HG03159 (cell line): ENCODE measurements around the gene PEAK1.

Source experiments
- ATAC-seq: cut with Tn5 transposase; IDR thresholded peaks from one replicate; pipeline ENCODE4 v1.9.1; 2021; ENCODE audit warnings: mild to moderate bottlenecking, moderate library complexity; ENCODE audit not compliant: unreplicated experiment

PEAK1 gene

DNA sequence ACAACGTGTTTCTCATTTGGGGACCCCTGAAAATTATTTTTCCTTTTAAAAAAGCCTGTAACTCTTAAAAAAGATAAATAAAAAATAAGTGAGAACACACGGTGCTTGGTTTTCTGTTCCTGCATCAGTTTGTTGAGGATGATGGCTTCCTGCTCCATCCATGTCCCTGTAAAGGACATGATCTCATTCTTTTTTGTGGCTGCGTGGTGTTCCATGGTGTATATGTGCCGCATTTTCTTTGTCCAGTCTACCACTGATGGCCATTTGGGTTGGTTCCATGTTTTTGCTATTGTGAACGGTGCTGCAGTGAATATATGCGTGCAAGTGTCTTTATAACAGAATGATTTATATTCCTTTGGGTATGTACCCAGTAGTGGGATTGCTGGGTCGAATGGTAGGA is 351.3 kb downstream of the PEAK1 start:
- no peak for ATAC-seq

DNA sequence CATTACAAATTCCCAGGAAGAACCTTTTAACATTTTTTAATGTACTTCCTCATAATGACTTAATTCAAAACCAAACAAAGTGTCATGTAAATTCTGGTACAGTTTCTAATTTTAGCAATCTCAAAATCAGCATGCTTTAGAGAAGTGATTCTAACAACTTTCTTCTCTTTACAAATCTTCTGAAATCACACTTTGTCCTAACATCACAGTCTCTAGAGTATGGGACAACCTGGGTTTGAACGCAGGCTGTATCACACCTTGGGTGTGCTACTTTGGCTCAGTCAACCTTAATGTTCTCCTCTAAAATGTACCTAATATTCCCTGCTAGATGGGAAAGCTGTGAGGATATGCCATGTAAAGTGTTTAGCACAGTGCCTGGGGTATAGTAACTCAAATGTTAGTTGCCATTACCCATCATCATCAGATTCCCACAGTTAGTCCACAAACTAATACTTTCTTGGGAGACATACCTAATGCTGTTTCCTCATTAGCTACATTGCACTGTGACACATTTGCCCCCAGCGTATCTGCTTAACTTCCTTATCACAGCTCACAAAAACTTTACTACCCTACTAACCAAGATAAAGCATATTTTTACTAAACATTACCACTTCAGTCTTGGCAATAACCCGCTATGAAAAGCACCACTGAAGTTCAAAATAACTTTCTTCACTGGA is 352.1 kb downstream of the PEAK1 start:
- ATAC-seq, result no peak

DNA sequence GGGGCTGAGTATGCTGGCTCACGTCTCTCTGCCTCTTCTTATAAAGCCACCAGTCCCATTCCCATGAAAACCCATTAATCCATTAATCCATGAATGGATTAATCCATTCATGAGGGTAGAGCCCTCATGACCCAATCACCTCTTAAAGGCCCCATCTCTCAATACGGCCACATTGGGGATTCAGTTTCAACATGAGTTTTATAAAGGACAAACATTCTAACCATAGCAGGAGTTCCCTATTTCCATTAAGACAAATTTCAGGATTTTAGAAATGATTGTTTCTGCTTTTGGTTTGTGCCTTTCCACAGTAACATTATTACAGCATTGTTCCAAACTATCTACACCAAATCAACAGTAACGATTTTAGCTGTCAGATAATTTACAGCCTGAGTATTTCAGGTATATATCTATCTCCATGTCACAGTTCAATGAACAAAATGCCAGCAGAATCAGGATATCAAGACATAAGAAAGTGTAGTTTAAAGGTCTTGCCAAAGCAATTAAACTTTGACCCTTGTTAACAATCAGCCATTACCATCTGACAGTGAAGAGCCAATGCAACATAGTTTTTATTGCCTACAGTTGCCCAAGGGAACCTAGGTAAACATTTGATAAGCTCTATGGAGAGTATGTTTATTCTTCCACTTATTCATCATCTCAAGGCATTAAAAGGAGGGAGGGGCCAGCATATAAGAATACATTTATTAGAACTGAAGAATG is 352.8 kb downstream of the PEAK1 start:
- no peak for ATAC-seq

DNA sequence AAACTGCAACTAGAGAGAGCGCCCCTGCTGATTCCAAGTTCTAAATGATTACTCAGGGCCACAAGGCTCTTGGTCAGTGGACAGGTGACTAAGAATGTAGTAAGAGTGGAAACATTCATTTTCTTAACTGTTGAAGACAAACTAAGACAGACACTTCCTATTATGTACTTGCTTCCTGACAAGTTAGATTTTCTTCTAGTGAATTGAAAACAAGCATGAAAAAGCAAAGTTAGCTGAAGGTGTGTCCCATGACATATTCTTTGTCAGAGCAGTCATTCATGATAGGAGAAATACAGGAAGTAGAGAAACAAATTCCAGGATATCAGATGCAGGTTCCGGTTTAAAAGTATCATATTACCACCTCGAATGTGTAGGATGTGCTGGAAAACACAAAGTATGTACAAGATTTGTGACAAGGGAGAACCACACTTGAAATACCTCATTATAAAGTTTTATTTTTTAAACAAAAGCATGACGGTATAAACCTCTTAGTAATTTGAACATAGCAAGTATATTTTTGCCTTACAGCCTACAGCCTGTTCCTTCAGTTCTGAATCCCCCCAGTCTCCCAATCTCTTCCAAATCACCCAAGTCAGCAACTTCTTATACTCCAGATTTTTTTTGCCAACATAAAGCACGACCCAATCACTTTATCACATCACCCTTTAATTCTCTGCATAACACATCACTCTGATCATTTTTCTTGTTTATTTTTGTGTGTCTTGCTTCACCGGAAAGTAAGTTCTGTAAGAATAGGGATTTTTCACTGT is 355.2 kb downstream of the PEAK1 start:
- no peak for ATAC-seq

DNA sequence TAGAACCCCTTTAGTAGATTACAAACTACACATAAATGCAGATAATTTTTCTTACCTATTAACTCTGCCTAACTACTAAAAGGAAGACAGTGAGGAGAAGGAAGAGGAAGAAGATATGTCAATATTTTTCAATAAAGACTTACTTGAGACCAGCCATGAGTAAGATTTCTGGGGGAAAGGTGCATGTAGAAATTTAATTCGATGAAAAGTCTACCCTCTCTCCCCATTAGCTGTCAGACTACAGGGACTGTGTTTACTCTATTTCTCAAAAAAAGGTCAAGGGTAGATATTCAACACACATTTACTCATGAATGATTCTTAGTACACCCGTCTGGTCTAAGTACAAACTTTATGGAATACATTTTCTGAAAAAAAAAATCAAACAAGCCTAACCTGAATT is 355.8 kb downstream of the PEAK1 start:
- no peak for ATAC-seq

DNA sequence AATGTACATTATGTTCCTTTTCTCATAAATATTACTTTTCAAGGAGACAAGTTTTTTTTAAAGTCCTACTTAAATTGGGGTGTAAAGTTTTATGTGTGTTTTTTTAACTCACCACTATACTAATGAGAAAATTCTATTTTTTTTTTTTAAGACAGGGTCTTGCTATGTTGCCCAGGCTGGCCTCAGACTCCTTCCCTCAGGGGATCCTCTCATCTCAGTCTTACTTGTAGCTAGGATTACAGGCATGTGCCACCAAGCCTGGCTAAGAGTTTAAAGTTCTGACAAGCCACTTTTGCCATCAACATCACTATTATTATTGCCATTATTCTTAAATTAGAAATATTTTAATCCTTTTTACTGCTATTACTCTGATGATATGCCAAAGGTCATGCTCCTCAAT is 356.7 kb downstream of the PEAK1 start:
- ATAC-seq, result no peak

DNA sequence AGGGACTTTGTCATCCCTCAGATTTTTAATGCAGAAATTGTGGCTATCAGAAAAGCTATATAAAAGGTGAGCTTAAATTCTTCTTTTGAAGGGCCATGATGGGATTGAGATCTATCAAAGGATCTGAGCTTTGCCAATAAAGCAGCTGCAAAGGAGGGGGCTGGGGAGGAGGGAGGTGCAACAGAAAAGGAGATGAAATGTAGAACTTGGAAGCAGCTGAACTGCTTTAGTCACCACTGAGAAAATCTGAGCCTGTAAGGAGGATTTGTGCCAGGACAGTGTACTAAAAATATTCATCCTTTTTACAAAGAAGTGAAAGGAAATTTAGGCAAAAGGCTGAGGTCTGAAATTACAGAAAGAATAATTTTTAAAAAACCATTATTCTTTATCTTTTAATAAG is 359.4 kb downstream of the PEAK1 start:
- no peak for ATAC-seq

DNA sequence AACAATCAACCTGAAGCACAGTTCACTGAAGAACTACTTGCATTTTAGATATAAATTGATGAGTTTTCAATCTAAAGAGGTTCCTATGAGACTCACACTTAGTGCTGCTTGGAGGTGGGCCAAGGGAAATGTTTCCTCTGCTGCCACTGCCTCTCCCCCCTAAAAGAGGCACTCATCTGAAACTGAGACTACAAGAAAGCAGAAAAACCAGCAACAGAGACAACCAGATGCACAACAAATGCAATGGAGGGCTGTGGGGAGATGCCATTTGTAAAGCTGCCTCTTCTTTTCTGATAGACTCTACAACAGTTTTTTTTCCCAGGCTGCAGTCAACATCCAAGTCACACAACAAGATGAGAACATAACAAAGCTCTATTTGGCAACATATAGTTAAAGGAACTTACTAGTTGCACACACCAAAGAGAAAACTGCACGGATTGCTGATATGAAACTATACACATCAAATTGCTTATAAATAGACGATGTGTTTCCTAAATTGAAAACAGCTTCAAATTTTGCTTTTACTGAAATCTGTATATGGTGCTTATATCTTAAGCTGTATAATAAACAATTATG is 360.0 kb downstream of the PEAK1 start:
- peak; percentile 49 for ATAC-seq

DNA sequence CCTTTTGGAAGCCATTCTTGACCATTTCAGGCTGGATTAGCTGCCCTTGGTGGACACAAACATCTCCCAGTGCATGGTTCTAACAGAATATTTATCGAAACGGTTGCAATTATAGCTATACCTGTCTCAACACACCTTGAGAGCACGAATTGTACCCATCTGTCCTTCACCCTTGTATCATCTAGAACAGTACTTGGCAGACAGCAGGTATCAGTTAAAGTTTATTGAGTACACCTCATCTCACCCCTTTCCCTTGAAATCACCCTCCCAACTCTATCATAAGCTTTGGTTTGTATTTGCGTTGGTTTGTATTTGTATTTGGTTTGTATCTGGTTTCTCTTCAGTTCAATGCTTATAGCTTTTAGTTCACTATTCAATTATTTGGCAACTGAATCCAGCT is 361.4 kb downstream of the PEAK1 start:
- no peak for ATAC-seq

DNA sequence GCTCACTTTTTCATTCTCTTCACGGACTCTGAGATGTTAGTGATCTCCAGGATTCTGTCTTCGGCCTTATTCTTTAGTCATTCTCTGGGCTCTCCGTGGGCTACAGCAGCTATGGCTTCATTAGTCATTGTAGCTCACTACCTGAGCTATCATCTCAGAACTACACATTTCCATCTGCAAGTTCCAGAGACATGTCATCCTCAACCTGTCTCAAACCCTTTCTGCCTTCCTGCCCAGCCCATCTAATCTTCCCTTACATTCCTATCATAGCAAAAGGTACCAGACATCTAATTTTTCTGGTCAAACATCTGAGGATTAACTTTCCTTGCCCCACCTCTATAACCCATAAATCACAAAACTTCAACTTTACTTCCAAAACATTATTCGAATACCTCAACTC is 362.2 kb downstream of the PEAK1 start:
- no peak for ATAC-seq

DNA sequence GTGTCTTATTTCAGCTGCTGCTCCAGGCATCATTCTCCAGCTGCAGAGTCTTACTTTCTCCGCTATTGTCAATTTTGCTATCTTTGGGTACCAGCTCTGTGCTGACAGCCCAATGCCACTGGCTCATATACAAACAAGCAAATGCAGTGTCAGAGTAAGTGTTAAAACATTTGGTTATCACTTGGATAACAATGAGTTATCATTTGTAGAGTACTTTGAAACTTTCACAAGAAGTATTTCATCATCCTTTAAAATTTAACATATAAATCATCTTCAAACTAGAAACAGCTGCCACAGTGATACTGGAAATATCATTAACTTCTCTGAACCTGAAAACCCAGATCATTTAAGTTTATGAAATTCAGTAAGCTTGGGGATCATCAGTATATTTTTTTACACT is 362.8 kb downstream of the PEAK1 start:
- ATAC-seq, result no peak

DNA sequence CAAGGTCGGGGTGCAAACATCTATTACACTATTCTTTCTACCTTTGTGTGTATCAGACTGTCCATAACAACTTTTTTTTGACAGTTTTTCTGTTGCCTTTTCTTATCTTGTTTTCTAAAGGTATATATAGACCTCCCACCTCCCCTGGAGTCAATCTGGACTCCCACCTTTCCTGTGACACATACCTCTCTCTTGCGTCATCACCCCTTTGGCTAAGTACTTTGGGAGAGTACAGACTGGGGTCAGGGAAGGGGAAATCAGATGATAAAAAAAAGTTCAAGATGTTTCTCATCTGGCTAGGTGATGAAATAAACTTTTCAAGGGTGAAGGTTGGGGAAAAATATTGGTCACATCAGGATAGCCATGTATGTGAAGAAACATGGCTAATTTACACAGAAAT is 366.2 kb downstream of the PEAK1 start:
- ATAC-seq, result no peak

DNA sequence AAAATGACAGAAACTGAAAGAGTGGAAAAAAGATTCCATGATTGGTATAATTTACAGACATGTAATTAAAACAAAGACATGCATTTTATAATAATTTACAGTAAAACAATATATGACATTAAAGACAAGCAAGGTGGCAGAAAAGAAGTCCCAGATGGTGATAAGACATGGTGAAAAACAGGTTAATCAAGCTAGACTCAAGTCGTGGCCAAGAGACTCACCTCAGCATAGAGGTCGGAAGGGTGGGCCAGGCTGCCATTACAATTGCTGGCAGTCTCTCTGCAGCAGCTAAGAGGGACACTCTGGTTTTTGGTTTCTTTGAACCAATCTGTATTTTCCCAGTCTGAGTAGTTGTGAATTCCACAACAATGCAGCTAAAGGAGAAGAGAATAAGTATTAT is 367.3 kb downstream of the PEAK1 start:
- no peak for ATAC-seq
